PC-3 (cell line): ENCODE data around the gene DAAM1.

Source experiments
- EZH2 ChIP-seq: fragments of 300-600 bp; sonication (generic); IDR thresholded peaks from one replicate; pipeline ENCODE4 v1.6.1; 2017; ENCODE audit warnings: antibody characterized with exemption, mild to moderate bottlenecking, low read length; ENCODE audit not compliant: unreplicated experiment
- TF ChIP-seq, protein P1 (sequence below): fragments of 300-600 bp; sonication (generic); conservative IDR thresholded peaks from 2 replicates; pipeline ENCODE4 v1.5.1; 2017; ENCODE audit warnings: antibody characterized with exemption, low read depth, mild to moderate bottlenecking, low read length

DNA sequence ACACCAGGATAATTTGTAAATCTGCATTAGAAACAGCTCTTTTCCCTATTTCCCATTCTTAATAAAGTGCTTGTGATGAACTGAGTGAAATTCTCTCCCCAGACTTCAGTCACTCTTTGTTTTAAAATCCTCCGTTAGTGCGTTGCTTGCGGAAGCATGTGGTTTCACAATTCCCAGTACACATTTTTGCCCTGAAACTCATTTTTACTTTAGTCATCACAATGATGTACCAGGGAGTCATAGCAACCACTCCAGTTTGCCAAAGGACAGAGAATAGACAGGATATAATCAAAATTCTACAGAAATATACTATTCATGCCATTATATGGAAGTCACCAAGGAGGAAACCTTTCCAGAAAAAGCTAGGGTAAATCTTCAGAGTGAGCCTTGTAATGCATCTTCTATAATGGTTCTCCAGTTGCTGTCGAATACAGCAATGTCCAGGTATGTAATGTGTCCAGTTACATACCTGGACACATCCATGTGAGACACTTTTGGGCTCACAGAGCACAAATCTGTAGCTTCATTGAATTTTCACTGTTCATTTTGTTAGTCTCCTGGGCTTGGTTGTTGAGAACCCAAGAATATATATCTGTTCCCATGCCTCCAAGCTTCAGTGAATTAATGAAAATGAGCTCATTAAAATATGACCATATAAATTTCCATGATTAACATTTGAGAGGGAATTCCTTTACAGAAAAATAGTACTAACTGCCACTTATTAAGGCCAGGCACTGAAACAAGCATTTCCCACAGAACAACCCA is 219.0 kb downstream of the DAAM1 start:
- TF ChIP-seq, protein P1, sequence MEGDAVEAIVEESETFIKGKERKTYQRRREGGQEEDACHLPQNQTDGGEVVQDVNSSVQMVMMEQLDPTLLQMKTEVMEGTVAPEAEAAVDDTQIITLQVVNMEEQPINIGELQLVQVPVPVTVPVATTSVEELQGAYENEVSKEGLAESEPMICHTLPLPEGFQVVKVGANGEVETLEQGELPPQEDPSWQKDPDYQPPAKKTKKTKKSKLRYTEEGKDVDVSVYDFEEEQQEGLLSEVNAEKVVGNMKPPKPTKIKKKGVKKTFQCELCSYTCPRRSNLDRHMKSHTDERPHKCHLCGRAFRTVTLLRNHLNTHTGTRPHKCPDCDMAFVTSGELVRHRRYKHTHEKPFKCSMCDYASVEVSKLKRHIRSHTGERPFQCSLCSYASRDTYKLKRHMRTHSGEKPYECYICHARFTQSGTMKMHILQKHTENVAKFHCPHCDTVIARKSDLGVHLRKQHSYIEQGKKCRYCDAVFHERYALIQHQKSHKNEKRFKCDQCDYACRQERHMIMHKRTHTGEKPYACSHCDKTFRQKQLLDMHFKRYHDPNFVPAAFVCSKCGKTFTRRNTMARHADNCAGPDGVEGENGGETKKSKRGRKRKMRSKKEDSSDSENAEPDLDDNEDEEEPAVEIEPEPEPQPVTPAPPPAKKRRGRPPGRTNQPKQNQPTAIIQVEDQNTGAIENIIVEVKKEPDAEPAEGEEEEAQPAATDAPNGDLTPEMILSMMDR, result no peak
- no peak for TF ChIP-seq EZH2
